HG03066 (cell line): ENCODE results near the gene GALNT12.

Source experiments
- ATAC-seq: cut with Tn5 transposase; IDR thresholded peaks from one replicate; pipeline ENCODE4 v1.9.1; 2021; ENCODE audit warnings: low read depth; ENCODE audit not compliant: unreplicated experiment

GALNT12 gene

DNA sequence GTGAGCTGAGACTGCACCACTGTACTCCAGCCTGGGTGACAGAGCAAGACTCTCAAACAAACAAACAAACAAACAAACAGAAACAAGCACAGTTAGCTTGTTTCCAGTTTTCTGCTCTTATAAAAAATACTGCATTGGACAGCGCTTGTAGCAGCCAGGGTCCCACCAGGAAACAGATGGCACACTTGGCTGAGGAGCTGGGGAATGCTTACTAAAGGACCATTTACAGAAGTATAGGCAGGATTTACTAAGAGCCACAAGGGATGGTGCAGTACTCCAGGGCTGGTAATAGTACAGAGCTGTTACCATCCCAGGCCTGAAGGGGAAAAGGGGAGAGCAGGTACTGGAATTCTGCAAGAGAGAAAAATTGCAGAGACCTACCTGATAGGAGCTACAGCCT is 5.9 kb upstream of the GALNT12 start:
- ATAC-seq, result no peak

DNA sequence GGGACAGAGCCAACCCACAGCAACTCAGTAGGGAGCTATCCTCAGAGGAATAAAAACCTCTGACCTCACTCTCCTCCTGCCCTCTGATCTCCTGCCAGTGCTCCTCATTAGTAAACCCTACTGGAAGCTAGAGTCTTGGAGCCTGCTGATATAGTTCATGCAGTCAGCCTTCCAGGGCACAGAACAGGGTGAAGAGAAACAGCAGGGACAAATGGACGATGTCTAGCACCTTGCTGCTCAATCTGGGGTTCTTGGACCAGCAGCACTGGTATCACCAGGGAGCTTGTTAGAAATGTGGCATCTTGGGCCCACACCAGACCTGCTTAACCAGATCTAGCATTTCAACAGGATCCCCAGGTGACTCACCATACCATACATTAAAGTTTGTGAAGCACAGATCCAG is 5.5 kb upstream of the GALNT12 start:
- ATAC-seq, result no peak

DNA sequence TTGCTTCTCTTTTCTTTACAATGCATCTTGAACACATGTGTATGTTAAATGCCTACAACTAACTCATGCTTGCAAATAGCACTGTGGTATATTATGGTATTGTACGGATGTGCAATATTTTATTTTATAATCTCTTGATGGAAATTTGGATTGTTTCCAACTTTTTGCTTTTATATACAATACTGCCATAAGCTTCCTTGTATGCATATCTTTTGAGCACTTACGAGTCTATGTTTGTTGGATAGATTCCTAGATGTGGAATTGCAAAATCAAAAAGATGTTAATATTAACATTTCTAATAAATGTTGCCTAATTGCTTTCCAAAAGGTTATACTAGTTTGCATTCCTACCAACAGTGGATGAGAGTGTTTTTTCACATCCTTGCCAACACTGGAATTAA is 3.4 kb upstream of the GALNT12 start:
- no peak for ATAC-seq

DNA sequence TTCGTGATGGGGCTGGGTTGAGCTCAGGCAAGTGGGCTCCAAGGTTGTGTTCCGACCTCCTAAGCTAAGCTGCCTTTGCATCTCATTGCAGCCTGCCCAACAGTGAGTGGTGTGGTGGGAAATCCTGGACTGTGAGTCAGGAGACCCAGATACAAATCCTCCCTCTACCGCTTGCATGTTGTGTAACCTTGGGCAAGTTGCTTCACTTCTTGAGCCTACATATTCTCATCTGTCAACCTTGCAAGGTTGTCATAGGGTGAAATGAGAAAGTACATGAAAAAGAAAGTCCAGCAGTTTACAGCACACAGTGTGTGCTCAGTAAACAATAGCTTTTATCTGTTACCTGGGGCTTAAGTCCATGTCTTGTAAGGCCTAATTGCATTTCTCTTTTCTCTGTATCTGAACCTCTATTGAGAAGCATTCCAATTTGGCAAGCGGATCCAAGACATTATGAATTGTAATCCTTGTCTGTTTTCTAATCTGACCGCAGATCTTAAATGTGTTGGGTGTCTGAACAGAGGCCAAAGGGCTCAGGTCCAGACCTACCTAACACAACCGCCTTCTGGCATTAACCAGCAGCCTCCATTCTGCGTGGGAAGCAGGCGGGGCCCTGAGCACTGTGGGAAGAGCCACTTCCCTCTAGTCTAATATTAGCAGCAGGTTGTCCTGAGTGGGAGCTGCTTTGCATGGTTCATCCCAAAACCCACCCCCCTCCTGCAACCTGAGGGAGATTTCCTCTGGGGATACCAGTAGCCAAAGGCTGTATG is 1.8 kb upstream of the GALNT12 start:
- no peak for ATAC-seq

DNA sequence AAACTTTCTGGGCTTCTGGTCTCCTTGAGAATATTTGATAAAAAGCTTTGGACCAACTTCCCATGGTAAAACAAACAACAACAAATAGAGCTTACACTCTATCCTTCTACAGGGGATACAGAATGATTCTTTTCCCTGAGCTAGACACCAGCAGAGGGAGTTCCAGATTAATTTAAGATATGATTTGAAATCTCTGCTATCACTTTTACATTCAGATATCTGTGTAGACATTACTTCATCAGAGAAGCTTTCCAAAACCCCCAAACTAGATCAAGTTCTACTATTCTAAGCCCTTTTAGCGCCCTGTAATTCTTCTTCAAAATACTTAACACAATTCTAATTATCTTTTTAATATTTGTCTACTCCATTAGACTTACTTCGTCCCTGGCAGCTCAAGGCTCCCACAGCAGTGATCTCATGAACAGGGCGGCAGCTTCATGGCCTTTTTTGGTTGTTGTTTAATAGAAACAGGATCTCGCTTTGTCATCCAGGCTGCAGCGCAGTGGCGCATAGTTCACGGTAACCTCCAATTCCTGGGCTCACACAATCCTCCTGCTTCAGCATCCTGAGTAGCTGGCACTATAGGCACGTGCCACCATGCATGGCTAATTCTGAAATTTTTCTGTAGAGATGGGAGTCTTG is 955 bp upstream of the GALNT12 start:
- ATAC-seq, result no peak

DNA sequence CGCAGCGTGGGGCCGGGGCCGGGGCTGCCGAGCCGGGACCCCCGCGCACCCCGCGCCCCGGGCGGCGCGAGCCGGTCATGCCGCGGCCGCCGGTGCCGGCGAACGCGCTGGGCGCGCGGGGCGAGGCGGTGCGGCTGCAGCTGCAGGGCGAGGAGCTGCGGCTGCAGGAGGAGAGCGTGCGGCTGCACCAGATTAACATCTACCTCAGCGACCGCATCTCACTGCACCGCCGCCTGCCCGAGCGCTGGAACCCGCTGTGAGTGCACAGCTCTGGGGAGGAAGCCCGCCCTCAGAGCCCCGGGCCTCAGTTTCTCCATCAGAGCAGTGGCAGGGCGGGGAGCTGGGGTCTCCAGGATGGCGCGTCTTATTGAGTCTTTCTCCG is 335 bp downstream of the GALNT12 start:
- ATAC-seq, result no peak

DNA sequence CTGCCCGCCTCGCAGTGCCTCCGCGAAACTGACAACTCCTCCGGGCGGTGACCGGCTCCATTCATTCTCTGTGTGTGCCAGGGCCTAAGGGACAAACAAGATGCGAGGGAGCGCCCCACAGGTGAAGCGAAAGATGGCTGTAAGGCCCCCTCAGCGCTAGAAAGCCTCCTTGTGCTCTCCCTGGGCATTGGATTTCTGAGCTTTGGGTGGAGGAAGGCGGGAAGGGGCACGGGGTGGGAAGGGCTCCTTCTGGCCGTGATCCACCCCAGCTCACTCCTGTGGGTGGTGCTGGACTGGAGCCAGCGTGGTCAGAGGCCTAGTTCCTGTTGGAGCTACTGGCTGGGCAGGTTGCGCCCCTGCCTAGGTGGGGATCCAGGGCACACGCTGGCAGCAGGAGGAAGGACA is 943 bp downstream of the GALNT12 start:
- ATAC-seq, result no peak

DNA sequence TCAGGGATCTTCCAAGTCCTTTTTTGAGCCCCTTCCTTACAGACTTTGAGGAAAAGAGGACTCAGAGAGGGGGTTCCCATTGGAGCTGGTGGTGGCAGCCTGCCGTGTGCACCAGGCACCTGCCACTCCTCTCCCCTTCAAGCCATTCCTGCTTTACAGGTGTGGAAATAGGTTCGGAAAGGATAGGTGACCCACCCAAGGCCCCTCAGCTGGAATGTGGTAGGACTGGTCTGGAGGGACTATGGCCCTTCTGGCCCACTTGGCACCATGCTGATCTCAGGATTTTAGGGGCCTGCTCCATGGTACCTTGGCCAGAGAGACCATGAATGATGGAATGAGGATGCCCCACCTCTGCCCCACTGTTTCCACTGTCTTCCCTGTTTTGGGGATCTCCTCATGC is 1.4 kb downstream of the GALNT12 start:
- ATAC-seq, result no peak

DNA sequence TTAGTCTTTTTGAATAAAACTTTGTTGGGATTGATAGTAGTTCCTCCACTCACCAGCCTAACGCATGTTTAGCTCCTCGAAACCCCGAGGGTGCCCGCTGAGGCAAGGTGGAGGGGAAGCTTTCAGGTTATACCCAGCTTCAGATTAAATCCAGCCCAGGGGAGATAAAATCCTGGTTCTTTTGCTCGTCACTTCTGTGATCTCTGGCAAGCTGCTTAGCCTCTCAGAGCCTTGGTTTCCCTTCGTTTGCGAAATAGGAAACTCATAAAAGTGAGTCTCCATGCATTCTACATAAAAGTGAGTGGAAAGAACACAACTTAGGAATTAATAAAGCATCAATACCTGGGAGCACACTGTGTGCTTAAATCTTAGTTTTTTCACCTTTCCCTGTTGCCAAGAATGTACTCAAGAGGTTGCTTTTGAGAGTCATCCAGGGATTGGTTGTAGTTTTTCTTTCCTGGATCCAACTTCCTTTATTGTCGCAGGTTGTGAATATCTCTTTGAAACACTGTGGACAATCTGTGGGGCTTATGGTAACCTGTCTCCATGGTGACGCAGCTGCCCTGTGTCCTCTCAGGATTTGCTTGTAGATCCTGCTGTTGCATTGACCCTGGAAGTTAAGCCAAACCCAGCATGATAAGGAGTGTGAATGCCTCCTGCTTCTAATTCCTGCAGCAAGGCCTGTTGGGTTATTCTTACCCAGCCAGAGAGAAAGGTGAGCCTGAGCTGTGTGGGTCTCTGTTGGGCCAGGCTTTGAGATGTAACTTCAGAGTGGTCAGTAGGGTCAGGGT is 2.0 kb downstream of the GALNT12 start:
- no peak for ATAC-seq

DNA sequence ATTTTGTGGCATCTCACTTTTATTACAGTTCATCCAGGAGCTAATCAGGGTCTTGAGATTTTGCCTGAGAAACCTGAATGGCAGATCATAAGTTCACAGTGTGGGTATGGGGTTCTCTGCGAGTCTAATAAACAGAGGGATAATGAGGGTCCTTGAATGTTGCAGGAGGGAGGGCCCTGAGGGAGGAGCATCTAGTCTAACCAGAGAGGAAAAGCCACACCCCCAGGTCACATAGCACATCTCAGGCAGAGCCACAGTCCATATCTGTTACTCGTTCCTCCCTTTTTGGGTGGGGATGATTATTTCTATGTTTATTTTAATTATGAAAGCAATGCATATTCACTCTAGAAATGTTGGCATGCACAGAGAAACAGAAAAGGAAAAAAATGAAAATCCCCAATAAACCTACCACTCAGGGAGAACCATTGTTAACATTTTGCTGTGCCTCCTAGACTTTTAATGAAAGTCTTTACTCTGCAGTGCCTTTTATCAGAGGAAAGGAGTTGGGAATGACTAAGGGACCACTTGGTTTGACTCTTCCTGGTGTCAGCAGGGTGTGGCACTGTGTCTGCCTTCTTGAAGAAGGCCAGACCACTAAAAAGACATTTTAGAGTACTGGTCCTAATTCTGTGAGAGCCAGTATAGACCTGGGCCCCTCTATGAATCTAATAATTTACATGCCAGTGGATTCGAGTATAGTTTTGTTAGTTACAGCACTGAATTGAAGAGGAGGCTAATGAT is 2.8 kb downstream of the GALNT12 start:
- ATAC-seq, result no peak

DNA sequence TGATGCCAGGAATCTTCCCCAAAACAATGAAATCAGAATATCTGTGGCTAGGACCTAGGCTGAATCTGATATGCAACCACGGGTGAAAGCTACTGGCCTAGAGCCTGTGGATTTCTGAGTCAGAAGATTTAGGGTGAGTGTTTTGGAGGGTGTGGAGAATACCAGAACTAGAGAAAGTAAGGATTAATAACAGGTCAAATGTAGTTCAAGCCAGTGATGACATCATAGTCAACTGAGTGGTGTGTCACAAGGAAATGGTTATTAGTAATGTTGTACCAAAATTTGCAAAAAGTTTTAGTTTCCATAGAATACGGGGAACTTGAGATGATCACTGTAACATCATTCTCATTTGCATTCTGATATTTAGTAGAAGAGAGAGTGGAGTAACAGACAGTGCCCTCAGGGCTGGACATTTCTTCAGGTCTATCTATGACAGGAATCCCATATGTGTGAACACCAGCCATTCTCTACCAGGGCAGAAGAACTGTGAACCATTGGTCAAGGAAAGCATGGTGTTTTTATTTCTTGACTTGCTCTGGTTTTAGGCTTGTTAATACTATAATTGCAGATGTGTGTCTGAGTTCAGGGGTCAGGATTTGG is 3.7 kb downstream of the GALNT12 start:
- no peak for ATAC-seq

DNA sequence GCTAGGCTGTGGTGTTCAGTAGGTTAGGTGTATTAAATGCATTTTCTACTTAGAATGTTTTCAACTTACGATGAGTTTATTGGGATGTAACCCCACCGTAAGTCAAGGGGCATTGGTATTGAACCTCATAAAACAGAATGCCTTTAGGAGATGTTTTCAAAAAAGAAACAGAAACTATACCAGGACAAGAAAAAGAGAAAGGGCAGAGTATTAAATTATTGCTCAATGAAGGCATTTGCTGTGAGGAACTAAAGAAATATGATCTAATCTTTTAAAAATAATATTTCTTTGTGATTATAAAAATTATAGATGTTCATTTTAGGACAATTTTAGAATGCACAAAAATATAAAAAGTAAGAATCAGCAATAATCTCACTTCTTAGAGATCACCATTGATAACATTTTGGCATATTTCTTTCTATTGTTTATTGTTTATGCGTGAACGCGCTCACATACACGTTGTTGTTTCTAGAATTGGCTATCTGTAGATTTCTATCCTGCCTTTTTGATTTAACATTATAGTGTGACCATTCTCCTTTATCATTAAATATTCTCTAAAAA is 8.0 kb downstream of the GALNT12 start:
- no peak for ATAC-seq

DNA sequence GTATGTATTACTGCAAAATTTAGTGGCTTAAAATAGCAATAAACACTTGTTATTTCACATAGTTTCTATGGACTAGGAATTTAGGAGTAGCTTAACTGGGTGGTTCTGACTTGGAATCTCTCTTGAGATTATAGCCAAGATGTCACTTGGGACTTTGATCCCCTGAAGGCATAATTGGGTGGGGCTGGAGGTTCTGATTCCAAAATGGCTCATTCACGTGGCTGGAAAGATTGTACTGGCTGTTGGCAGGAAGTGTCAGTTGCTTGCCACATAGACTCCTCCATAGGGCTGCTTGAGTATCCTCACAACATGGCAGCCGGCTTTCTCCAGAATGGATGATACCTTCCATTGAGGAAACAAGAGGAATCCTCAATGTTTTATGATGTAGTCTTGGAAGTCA is 11.3 kb downstream of the GALNT12 start:
- ATAC-seq, result no peak

DNA sequence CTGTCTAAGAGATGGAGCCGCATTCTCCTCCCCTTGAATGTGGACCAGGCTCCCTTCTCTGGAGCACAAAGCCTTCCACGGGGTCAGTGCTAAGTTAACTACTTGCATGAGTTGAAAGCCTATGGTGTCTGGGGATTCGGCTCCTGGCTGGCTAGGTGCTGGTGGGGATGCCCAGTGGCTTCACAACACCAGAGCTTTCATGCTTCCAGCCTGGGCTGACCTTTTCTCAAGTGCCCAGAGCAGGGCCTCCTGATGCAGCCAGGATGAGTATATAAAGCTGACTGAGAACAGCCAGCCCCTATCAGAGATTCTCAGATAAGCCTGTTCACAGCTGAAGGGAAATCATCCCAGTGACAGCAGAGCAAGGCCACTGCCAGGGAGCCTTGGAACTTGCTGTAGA is 11.8 kb downstream of the GALNT12 start:
- ATAC-seq, result no peak

DNA sequence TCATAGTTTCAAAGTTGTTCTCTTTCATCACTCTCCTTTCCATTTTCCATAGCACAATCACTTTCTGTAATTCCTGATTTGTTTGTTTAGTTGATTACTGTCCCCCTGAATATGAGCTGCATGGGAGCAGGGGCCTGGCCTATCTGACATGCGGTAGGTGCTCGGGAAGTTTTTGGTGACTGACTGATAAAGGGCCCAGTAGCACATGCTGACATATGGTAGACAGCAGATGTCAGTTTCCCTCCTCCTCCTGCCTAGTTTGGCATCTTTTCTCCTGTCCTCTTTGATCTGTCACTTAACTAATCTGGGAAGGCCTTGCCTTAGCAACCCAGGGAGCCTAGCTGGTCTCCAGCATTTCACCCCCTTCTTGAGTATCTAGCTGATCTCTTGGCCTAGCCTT is 14.4 kb downstream of the GALNT12 start:
- no peak for ATAC-seq

DNA sequence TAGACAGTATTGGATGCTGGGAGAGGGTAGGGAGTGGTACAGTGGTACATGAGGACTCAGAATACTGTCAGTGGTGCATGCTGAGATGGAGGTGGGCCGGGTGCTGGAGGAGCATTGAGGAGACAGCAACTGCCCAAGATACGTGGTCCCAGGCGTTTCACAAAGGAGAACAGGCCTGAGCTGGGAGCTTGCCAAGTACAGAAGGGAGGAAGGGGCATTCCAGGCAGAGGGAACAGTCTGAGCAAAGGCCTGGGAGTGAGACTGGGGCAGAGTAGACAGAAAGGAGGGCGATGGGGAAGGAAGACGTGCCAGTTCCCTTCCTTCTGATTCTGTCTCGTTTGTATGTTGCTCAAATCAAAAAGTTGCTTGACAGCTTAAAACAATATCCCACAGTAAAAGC is 15.2 kb downstream of the GALNT12 start:
- no peak for ATAC-seq

DNA sequence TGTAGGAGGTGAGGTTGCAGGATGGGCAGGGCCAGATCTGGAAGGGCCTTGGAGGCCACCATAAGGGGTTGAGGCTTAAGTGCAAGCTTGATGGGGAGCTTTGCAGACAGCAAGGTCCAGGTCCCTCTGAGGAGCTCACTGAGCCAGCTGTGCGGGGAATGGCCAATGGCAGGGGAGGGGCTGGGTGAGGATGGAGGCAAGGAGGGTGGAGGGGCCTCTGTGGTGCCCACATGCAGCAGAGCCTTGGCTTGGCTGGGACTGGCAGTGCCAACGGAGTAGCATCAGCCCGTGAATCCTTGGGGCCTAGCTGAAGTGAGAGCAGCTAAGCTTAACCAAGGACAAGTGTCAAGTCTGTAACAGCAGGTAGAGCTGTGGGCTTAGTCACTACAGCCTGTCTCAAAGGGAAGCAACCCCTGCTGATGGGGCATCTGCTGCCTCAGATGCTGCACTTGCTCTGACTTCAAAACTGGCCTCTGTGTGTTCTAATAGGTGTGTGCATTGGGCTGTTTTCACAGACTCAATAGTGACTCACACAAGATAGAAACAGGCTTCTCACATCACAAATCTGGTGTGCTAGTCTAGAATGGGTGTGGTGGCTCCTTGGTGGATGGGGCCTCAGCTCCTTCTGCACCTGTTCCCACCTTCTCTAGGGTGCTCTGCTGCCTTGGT is 16.3 kb downstream of the GALNT12 start:
- no peak for ATAC-seq

DNA sequence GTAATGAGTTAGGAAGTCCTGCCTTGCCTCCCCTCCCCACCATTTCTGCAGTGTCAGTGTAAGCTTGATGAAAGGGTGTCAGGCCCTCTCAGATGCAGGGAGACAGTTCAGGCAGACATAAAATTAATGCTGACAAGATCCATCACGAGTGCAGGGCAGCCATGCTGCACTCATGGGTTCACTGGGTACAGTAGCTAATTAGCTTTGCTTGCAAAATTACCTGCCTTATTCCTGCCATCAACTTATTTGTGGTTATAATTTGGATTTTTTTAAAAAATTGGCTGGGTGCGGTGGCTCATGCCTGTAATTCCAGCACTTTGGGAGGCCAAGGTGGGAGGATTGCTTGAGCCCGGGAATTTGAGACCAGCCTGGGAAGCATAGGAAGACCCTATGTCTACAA is 17.9 kb downstream of the GALNT12 start:
- no peak for ATAC-seq

DNA sequence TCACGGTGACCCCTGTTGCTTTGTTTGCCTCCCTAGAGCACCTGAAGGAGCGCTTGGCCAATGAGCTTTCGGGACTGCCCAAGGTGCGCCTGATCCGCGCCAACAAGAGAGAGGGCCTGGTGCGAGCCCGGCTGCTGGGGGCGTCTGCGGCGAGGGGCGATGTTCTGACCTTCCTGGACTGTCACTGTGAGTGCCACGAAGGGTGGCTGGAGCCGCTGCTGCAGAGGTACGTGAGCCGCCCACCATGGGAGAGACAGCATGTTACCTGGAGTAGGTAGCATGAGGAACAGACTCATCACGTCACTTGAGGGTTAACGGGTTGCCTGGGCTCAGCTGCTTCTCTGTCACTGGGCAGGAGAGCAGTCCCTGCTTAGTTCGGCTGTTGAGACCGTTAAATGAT is 19.2 kb downstream of the GALNT12 start:
- ATAC-seq, result no peak

DNA sequence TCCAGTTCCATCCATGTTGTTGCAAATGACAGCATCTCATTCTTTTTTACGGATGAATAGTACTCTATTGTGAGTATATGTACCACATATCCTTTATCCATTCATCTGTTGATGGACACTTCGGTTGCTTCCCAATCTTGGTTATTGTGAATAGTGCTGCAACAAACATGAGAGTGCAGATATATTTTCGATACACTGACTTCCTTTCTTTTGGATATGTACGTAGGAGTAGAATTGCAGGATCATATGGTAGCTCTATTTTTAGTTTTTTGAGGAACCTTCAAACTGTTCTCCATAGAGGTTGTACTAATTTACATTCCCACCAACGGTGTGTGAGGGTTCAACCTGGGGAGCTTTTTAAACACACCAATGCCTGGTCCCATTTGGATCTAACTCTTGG is 22.3 kb downstream of the GALNT12 start:
- ATAC-seq, result no peak
